ENCODE results near the gene LILRB5.

DNA sequence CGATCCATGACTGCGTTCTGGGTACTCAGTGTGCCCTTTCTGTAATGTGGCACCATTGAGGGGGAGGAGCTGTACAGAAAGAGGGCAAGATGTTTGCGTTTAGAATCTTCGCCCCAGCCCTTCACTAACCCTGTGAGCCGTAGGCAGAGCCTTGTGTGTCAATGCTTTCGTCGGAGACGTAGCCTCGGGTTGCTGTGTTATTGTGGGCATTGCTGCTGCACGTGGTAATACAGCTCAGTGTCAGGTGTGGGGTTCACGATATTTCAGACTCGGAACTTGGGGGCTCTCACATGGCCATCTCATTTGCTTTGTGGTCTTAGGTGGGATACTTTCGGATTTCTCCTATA is 50.3 kb downstream of the LILRB5 start:
- TF ChIP-seq, protein P1, sequence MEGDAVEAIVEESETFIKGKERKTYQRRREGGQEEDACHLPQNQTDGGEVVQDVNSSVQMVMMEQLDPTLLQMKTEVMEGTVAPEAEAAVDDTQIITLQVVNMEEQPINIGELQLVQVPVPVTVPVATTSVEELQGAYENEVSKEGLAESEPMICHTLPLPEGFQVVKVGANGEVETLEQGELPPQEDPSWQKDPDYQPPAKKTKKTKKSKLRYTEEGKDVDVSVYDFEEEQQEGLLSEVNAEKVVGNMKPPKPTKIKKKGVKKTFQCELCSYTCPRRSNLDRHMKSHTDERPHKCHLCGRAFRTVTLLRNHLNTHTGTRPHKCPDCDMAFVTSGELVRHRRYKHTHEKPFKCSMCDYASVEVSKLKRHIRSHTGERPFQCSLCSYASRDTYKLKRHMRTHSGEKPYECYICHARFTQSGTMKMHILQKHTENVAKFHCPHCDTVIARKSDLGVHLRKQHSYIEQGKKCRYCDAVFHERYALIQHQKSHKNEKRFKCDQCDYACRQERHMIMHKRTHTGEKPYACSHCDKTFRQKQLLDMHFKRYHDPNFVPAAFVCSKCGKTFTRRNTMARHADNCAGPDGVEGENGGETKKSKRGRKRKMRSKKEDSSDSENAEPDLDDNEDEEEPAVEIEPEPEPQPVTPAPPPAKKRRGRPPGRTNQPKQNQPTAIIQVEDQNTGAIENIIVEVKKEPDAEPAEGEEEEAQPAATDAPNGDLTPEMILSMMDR (IDR thresholded peaks at IDR 0.05) = no peak
- TF ChIP-seq POLR2A (IDR thresholded peaks at IDR 0.05) = no peak
